Transverse colon (tissue), 4 donors: Measurements from ENCODE around the gene IL10RA.

Experiments used
- CTCF ChIP-seq, 5 experiments: fragments of 200-600 bp in 3 of 5; fragments of 450-650 bp in 2 of 5; sonication (generic) in 3 of 5; IDR thresholded peaks; 1 replicate in 2 of 5; 2 replicates in 3 of 5; pipeline ENCODE4 v1.5.1; 2016 to 2017; ENCODE audit warnings: antibody characterized with exemption in 5 of 5, inconsistent platforms in 3 of 5, mild to moderate bottlenecking in 2 of 5, moderate library complexity in 1 of 5
- EP300 ChIP-seq: sonication (generic); formaldehyde crosslinking; IDR thresholded peaks from one replicate; pipeline ENCODE4 v1.6.1; 2017; ENCODE audit warnings: antibody characterized with exemption, low read depth
- POLR2AphosphoS5 ChIP-seq, 3 donors: sonication (generic); formaldehyde crosslinking; IDR thresholded peaks; one replicate each; pipeline ENCODE4 v1.6.1; 2016; ENCODE audit warnings: antibody characterized with exemption in 3 of 3

GRCh38 chr11:117958949-117959348 lies 27.2 kb upstream of the IL10RA start:
- no peak for TF ChIP-seq CTCF (IDR thresholded peaks at IDR 0.05)
- no peak for TF ChIP-seq EP300
- TF ChIP-seq POLR2AphosphoS5 (IDR thresholded peaks at IDR 0.05), result no peak
